ENCODE results near the gene ARFGAP1.
"Not testable (repeated sequence)": the region's sequence is repeated elsewhere in the genome, so short reads cannot be mapped to it uniquely, and the experiment has no call there.

Gene ARFGAP1

GRCh38 chr20:63322146-63322932, 49.7 kb downstream of the ARFGAP1 start:
- no peak for DNase-seq

GRCh38 chr20:63322933-63323273, 50.3 kb downstream of the ARFGAP1 start:
- no peak for DNase-seq

- no peak for DNase-seq
Measured at GRCh38 chr20:63323357-63323981, 50.9 kb downstream of the ARFGAP1 start.

GRCh38 chr20:63325021-63325471, 52.4 kb downstream of the ARFGAP1 start:
- no peak for DNase-seq

GRCh38 chr20:63325554-63326313, 53.1 kb downstream of the ARFGAP1 start:
- no peak for DNase-seq

GRCh38 chr20:63326314-63327230, 54.0 kb downstream of the ARFGAP1 start:
- DNase-seq, result no peak

GRCh38 chr20:63327231-63327745, 54.7 kb downstream of the ARFGAP1 start:
- DNase-seq, result no peak

- DNase-seq, result no peak
Measured at GRCh38 chr20:63328026-63328700, 55.5 kb downstream of the ARFGAP1 start.

- DNase-seq, result no peak
Measured at GRCh38 chr20:63328718-63329275, 56.2 kb downstream of the ARFGAP1 start.

GRCh38 chr20:63329331-63330083, 56.9 kb downstream of the ARFGAP1 start:
- DNase-seq, result no peak

- no peak for DNase-seq
Measured at GRCh38 chr20:63330084-63330760, 57.6 kb downstream of the ARFGAP1 start.

GRCh38 chr20:63330940-63331339, 58.3 kb downstream of the ARFGAP1 start:
- no peak for DNase-seq

- no peak for DNase-seq
Measured at GRCh38 chr20:63331741-63332400, 59.3 kb downstream of the ARFGAP1 start.

- DNase-seq, result no peak
Measured at GRCh38 chr20:63332488-63333240, 60.1 kb downstream of the ARFGAP1 start.

- no peak for DNase-seq
Measured at GRCh38 chr20:63333241-63333836, 60.7 kb downstream of the ARFGAP1 start.

- DNase-seq, result no peak
Measured at GRCh38 chr20:63334356-63334755, 61.7 kb downstream of the ARFGAP1 start.

GRCh38 chr20:63335060-63335459, 62.4 kb downstream of the ARFGAP1 start:
- DNase-seq, result not testable (repeated sequence)

GRCh38 chr20:63335711-63336110, 63.1 kb downstream of the ARFGAP1 start:
- DNase-seq, result no peak
